Colonic mucosa (tissue), 4 donors: ENCODE measurements around the gene LAPTM5. TPM values are rescaled to one million over a fixed set of nuclear protein-coding genes. Genes with fewer than 3 reads are reported as not detected.

ENCODE experiments used
- DNase-seq: peaks from one replicate; pipeline ENCODE4 v3.0.0-alpha.2; 2020
- H3K27ac ChIP-seq: fragments of 200-600 bp; one replicate; pipeline ENCODE4 v1.8.0; 2021
- H3K27me3 ChIP-seq: fragments of 200-600 bp; one replicate; pipeline ENCODE4 v1.8.0; 2021
- H3K36me3 ChIP-seq: fragments of 200-600 bp; one replicate; pipeline ENCODE4 v1.8.0; 2021
- H3K4me1 ChIP-seq: fragments of 200-600 bp; one replicate; pipeline ENCODE4 v1.8.0; 2021; ENCODE audit warnings: mild to moderate bottlenecking
- H3K4me3 ChIP-seq: fragments of 200-600 bp; one replicate; pipeline ENCODE4 v1.8.0; 2021
- H3K9ac ChIP-seq, 2 donors: one replicate each; pipeline ENCODE4 v1.7.0; 2013; ENCODE audit warnings: control low read depth in 2 of 2, low read depth in 2 of 2, low read length in 2 of 2
- H3K9me3 ChIP-seq: fragments of 200-600 bp; one replicate; pipeline ENCODE4 v1.8.0; 2021
- intact Hi-C: fragments of 100-400 bp; cut with DNase I; formaldehyde crosslinking; loops from one replicate; pipeline ENCODE4 v1.14.1; 2022
- total RNA-seq, 2 donors: library from RNA; stranded (reverse); fragmentation: NEBNext Ultra II Directional in 1 of 2; extraction: Animal tissue kit (Norgen Biotek cat#: 25700) in 1 of 2; gene quantifications; one replicate each; pipeline ENCODE4 v1.2.1, GENCODE V29; 2021
- TF ChIP-seq, protein P1 (sequence below): fragments of 200-600 bp; IDR thresholded peaks from one replicate; pipeline ENCODE4 v1.8.0; 2022; ENCODE audit warnings: antibody characterized with exemption, mild to moderate bottlenecking
- donor health status: healthy.
- donor health status: DM: no; HTN: no; CAD: no.
- donor health status: DM: no; HTN: no; CAD: no.

Gene LAPTM5, protein sequence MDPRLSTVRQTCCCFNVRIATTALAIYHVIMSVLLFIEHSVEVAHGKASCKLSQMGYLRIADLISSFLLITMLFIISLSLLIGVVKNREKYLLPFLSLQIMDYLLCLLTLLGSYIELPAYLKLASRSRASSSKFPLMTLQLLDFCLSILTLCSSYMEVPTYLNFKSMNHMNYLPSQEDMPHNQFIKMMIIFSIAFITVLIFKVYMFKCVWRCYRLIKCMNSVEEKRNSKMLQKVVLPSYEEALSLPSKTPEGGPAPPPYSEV
- total RNA-seq: 10 to 100 TPM; 15.8 to 41.0 TPM

DNA sequence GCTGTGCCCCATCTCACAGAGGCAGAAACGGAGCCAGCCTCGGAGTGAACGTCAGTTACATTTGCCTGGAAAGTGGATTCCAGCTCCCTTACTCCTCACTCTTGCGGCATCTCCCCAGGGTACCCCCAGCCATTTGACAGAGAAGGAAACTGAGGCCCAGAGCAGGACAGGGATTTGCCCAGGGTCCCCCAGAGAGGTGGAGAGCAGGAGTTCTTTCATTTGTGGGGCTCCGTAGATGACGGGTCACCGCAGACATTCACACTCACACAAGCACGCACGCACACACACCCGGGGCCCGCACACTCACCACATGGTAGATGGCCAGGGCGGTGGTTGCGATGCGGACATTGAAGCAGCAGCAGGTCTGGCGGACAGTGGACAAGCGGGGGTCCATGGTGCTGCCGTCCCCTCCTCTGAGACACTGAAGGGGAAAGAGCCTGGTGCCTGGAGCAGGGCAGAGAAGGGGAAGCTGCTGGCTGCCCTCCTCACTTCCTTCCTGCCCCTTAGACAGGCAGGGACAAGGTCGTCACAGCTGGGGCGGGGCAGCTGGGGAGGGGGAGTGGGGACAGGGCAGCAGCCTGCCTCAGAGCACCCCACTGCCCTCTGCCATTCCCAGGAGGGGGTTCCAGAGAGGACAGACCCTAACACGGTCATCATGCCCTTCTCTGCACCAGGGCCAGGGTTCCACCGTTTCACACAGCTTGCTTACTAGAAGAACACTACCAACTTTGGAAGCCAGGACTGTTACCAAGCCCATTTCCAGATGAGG, at the start of gene LAPTM5:
LAPTM5 (minus strand) TSS at position 423 of the 769 bp plus-strand sequence; CDS start at position 394, 29 bp downstream.
- intact Hi-C loops: no loop called here
- TF ChIP-seq, protein P1, sequence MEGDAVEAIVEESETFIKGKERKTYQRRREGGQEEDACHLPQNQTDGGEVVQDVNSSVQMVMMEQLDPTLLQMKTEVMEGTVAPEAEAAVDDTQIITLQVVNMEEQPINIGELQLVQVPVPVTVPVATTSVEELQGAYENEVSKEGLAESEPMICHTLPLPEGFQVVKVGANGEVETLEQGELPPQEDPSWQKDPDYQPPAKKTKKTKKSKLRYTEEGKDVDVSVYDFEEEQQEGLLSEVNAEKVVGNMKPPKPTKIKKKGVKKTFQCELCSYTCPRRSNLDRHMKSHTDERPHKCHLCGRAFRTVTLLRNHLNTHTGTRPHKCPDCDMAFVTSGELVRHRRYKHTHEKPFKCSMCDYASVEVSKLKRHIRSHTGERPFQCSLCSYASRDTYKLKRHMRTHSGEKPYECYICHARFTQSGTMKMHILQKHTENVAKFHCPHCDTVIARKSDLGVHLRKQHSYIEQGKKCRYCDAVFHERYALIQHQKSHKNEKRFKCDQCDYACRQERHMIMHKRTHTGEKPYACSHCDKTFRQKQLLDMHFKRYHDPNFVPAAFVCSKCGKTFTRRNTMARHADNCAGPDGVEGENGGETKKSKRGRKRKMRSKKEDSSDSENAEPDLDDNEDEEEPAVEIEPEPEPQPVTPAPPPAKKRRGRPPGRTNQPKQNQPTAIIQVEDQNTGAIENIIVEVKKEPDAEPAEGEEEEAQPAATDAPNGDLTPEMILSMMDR: no peak
- Histone ChIP-seq H3K4me1 (no peaks in the 10 kb centered on the region), H3K27ac (peak within 1 kb of the TSS; percentile 76), H3K27me3 (no peaks in the 10 kb centered on the region), H3K9ac (peak within 1 kb of the TSS; percentile 70 to 75), H3K4me3 (peak within 1 kb of the TSS; percentile 23), H3K9me3 (no peaks in the 10 kb centered on the region), H3K36me3 (no peaks in the 10 kb centered on the region)
- DNase-seq: peak; percentile 64

DNA sequence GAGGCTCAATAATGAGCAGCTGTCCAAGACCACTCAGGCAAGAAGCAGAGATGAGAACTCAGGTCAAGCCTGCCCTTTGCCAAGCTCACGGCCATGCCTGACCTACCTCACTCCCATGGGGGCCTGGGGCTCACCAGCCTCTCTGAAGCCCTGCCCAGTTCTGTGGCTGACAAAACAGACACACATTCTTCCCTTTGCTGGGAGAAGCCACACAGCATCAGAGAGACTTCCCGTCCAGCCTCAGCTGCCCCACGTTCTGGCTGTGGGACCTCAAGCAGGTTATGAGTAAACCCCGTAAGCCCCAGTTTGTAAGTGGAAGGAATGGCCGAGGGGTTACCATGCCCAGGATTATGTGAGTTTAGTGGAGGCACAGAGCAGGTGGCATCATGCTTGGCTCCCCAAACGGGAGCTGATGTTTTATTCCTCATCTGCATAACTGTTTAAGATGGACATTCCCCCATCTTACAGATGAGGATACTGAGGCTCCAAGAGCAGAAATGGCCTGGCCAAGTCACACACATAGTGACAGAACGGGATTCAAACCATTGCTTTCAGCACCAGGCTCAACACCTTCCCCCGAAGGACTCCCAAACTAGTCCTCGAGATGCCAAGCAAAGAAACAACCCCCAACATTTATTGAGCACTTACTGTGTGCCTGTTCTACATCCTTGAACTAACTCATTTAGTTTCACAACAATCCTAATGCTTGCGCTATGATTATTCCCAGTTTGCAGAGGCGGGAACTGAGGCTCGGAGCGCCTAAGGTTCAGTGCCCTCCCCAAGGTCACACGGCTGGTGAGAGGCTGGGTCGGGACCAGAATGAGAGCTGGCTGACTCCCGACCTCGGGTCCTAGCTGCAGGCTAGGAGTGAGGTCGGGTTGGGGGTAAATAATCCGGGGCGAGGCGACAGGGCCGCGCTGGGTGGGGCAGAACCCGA, 49.1 kb upstream of the LAPTM5 start:
- intact Hi-C loops: no loop called here
- Histone ChIP-seq H3K4me1 (no peaks in the 10 kb centered on the region), H3K9me3 (no peaks in the 10 kb centered on the region), H3K36me3 (no peaks in the 10 kb centered on the region), H3K9ac (no peak overlapping the region), H3K27me3 (peaks cover 5% of the 10 kb centered on the region), H3K27ac (no peak overlapping the region), H3K4me3 (no peak overlapping the region)
- DNase-seq: no peak
- TF ChIP-seq, protein P1: no peak

DNA sequence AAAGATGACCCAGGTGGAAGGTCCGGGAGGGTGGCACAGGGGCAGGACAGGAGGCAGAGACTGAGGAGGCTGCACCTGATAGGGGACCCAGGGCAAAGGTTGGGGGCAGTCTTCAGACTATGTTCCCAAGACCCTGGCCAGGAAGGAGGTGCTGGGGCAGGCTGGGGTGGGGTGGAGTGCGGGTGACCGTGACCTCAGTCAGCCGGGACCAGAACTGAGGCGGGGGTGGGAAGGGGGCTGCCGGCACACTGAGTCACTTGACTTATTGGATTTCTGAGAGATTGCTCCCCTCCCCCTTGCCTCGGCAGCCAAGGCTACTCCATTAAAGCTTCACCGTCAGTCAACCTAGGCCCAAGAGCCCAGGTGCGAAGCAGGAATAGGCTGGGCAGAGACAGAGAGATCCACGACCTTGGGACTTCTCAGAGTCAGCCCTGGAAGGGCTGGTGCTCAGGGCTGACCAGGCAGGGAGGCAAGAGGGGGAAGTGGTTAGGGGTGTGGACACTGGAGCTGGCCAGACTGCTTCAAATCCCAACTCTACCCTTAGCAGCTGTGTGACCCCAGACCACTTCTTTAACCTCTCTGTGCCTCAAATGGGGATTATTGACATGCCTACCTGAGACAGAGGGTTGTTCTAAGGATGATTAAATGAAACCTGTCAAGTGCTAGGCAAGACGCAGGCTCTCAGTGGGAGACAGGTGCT, 47.9 kb upstream of the LAPTM5 start:
- TF ChIP-seq, protein P1: no peak
- no peak overlapping the region for H3K27ac ChIP-seq
- no peak for DNase-seq

DNA sequence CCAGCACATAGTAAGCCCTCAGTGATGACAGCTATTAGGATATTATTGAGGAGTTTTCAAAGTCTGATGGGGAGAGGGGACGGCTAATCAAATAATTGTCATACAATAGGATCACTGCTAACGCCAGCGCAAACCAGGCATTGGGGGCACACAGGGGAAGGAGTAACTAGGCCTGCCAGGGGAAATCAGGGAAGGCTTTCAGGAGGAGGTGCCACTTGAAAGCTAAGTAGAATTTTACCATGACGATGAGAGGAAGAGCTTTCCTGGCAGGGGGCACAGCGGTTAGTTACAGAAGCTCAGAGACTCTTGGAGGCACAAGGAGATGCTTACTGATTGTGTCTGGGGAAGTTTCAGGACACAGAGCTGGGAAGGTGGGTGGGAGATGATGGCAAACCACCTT, 47.2 kb upstream of the LAPTM5 start:
- Histone ChIP-seq H3K4me3 (no peak overlapping the region), H3K9ac (no peak overlapping the region), H3K9me3 (no peaks in the 10 kb centered on the region), H3K27me3 (peaks cover 5% of the 10 kb centered on the region), H3K4me1 (no peaks in the 10 kb centered on the region), H3K27ac (no peak overlapping the region), H3K36me3 (no peaks in the 10 kb centered on the region)
- no peak for DNase-seq
- intact Hi-C loops: no loop called here
- TF ChIP-seq, protein P1: no peak

More for the DNA sequence above, 47.9 kb upstream of the LAPTM5 start:
- intact Hi-C loops: no loop called here
- no peaks in the 10 kb centered on the region for H3K36me3 ChIP-seq
- H3K4me1 ChIP-seq: no peaks in the 10 kb centered on the region
- H3K27me3 ChIP-seq: peaks cover 5% of the 10 kb centered on the region
- H3K9me3 ChIP-seq: no peaks in the 10 kb centered on the region
- no peak overlapping the region for H3K4me3 ChIP-seq
- H3K9ac ChIP-seq: no peak overlapping the region
